ENCODE measurements around the gene FBXO48.

- TF ChIP-seq CTCF (IDR thresholded peaks at IDR 0.05), result no peak
- no peak for TF ChIP-seq POLR2A (IDR thresholded peaks at IDR 0.05)
These were observed 725 bp downstream of the FBXO48 start for GRCh38 chr2:68466361-68466777.
